Midbrain (tissue), 1 donor: ENCODE measurements around the gene NBPF6.
"Not testable (repeated sequence)": the region's sequence is repeated elsewhere in the genome, so short reads cannot be mapped to it uniquely, and the experiment has no call there.

ENCODE experiments used
- DNase-seq: peaks from one replicate; lab custom pipeline; 2025; lab: John Stamatoyannopoulos, UW

The NBPF6 gene, protein sequence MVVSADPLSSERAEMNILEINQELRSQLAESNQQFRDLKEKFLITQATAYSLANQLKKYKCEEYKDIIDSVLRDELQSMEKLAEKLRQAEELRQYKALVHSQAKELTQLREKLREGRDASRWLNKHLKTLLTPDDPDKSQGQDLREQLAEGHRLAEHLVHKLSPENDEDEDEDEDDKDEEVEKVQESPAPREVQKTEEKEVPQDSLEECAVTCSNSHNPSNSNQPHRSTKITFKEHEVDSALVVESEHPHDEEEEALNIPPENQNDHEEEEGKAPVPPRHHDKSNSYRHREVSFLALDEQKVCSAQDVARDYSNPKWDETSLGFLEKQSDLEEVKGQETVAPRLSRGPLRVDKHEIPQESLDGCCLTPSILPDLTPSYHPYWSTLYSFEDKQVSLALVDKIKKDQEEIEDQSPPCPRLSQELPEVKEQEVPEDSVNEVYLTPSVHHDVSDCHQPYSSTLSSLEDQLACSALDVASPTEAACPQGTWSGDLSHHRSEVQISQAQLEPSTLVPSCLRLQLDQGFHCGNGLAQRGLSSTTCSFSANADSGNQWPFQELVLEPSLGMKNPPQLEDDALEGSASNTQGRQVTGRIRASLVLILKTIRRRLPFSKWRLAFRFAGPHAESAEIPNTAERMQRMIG

DNA sequence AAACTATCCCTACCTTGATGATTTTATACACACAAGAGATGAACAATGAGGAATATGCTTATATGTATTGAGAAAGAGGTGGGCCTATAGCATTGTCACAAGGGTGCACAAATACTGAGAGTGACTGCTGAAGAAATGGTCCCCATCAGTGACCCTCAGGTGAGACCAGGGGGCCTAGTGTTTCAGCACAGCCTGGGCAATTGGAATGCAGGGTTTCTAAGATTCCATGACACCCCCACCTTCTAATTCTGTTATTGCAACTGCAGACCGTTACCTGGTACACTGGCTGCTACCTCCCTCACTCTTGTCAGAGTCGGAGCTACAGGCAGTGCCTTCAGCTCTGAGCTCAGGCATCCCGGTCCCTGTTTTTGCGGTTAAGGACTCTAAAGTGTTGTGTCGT is at the start of gene NBPF6:
Gene NBPF6, plus strand, starts transcription at position 301 of the 400 bp plus-strand sequence. CDS start 259 bp downstream, outside the sequence.
- DNase-seq, result not testable (repeated sequence)

DNA sequence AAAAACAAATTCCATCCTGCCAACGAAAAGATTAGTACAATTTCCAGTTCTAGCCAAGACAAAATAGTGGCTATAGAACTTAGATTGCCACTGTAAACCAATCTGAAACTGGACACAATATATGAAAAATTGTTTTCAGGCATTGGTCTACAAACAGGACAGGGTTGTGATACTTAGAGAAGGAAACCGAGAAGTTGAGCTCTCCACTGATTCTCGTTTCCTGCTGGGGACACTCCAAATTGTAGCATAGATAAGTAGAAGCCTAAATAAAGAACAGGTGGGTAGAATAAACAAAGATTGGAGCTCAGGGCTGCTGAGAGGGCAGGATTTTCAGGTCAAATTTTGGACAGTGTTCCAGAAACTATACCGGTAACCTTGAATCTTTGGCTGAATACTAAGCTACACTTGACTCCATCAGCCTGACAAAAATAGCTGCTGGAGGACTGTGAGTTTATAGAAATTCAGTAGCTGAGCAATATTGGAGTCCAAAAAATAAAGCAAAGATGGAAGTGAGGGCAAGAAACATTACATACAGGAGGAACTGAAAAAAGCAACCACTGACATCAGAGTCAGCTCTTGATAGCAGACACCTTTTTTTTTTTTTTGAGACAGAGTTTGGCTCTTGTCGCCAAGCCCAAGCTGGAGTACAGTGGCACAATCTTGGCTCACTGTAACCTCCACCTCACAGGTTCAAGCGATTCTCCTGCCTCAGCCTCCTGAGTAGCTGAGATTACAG is 38.9 kb upstream of the NBPF6 start:
- DNase-seq, result not testable (repeated sequence)

DNA sequence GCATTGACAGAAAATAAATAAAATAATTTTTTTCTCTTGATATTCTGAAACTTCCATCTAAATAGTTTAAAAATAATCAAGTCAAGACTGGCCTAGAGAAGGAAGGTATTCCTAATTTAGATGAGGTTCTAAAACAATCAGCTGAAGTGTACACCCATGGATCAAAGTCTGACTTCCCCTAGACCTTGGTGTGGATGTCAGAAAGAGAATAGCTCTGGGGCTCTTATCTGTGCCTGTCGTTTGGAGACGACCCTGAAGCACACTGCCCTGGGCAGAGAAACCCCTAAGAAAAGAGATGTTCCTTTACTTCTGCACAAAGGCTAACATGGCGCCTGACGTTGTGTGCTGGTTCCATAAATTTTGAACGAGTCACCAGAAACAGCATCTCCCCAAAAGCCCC is 30.0 kb upstream of the NBPF6 start:
- not testable (repeated sequence) for DNase-seq

DNA sequence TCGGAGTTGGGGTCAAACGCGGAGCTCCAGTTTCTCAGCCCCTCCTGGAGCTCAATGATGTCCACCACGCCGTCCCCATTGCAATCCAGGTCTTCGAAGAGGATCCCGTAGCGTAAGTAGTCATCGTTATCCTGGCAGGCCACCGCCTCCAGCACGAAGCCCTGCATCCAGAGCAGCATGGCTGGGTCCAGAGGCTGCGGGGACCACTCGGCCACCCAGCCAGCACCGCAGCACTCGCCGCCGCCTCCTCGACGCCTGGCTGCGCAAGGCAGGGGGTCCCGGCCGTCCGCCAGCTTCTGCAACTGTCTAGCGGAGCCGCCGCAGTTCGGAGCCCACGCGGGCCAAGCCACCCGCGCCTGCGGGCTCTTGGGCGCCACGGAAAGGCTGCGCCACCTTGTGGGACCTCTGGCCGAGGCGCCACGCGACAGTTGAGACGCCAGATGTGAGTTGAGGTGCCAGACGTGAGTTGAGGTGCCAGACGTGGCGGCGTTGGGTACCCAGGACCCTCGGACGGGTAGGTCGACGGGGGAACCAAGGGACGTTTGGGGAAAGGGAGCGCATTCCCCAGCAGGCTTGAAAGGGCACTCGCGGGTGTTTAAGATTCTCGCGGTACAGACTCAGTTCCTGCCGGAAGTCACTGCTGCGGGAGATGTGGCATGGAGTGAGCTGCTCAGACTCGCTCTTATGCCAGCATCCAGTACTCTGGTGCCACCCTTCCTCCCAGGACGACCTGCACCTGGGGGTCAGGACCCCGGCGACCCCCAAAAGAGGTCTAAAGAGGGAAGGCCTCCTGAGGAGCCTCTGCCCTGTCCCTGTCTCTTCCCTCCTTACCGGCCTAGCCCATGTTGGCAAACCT is 28.9 kb upstream of the NBPF6 start:
- not testable (repeated sequence) for DNase-seq

DNA sequence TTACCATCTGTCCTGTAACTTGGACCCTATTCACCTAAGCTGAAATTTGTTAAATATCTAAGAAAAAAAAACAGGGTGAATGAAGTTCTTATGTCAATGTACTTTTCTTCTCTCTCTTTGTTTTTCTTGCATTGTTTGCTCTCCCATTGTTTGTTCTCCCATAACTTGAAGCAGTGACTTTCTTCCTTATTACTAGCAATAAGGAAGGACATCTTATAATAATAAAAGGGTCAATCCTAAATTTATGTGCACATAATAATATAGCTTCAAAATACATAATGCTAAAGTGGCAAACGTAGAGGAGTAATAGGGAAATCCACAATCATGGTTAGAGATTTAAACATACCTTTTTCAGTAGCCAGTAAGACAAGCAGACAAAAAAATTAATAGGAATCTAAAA is 23.3 kb upstream of the NBPF6 start:
- DNase-seq, result not testable (repeated sequence)

DNA sequence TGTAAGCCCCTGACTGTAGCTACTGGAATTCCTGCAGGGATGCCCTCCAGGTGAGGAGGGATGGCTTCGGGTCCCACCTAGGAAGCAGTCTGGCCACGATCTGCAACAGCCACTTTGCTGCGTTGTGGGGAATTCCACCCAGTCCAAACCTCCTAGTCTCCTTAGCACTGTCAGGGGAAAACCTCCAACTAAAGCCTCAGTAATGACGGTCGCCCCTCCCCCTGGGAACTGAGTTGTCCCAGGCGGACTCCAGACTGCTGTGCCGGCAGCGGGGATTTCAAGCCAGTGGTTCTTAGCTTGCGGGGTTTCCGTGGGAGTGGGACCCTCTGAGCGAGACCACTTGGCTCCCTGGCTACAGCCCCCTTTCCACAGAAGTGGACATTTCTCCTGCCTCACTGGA is 18.1 kb upstream of the NBPF6 start:
- DNase-seq, result not testable (repeated sequence)

DNA sequence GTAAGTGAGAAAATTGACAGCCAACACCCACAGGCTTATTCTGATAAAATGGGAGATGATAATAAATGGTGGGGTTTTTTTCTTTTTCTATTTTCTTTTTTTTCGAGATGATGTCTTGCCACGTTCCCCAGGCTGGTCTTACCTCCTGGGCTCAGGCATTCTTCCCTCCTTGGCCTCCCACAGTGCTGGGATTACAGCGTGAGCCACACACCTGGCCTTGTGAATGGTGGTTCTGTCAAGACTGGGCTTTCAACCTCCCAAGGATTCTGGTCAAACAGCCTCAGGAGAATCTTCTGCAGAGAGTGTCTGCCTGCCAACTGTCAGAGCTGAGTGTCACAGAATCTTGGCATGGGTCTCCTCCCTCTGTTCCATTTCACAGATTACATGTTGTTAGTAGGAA is 16.7 kb upstream of the NBPF6 start:
- DNase-seq, result not testable (repeated sequence)

DNA sequence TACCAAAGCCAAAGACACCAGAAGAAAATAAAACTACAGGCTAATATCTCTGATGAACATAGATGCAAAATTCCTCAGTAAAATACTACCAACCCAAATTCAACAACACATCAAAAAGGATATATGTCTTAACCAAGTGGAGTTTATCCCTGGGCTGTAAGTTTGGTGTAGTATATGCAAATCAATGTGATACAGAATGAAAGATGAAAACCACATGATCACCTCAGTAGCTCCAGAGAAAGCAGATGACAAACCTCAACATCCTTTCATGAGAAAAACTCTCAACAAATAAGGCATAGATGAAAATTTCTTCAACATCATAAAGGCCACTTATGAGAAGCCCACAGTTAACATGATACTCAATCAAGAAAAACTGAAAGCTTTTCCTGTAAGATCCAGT is 11.6 kb upstream of the NBPF6 start:
- not testable (repeated sequence) for DNase-seq

DNA sequence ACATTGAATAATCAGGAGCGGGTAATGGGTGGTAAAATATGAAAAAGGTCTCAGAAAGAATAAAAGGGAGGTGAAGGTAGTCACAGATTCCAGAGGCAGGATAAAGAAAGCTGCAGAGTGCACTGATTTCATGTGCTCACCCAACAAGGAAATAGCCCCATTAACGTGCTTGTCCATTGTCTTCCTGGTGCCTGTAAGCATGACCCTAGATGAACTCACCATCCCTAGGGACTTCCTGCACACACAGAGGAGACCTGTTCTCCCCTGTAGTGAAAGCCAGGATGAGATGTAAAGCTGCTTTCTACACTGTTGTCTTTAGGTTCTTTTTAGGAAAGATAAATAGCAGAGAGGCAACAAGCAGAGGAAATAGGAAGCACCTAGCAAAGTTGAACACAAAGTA is 4.4 kb downstream of the NBPF6 start:
- DNase-seq, result not testable (repeated sequence)

DNA sequence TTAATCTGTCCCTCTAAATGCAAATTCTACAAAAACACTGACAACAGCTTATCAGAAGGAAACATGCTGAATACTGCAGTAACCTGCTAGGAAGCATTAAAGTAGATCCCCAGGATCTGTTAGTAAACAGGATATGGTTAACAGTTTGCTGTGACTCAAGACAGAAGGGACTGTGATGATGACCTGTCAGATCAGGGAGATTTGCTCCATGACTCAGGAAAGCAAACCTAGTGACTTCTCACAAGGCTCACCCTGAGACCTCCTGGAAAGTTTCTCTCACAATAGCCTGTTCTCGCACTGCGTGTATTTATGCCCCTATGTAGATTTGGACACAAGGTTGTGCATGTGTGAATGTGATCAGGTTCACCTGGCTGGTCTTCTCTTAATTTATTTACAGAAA is 8.5 kb downstream of the NBPF6 start:
- DNase-seq, result not testable (repeated sequence)

DNA sequence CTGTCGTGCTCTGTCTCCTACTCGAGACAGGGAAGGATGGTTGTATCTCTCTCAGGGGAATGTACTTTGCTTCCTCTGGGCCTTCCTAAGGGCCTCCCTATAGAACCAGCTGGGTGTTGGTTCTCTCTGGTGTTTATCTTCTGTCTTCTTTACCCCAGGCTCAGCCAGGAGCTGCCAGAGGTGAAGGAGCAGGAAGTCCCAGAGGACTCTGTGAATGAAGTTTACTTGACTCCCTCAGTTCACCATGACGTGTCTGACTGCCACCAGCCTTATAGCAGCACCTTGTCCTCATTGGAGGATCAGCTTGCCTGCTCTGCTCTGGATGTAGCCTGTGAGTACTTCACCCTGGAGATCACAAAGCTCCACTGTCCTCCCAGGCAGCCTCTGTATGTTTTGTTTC is 11.6 kb downstream of the NBPF6 start:
- DNase-seq, result not testable (repeated sequence)

DNA sequence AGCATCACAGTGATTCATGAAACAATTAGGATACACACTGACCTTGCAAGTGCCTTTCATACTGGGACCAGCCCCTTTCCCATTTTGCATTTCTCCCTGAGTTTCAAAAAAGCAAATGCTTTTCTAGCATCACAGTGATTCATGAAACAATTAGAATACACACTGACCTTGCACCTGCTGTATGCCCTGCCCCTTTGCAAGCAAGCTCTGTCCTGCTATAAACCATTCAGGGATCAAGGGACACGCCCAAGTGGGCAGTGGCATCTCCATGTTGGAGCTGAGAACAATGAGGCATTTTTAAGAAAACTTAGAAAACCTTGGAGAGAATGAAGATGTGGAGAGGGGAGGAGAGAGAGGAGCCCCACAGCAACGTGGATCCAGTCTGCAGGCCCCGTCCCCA is 13.8 kb downstream of the NBPF6 start:
- not testable (repeated sequence) for DNase-seq

DNA sequence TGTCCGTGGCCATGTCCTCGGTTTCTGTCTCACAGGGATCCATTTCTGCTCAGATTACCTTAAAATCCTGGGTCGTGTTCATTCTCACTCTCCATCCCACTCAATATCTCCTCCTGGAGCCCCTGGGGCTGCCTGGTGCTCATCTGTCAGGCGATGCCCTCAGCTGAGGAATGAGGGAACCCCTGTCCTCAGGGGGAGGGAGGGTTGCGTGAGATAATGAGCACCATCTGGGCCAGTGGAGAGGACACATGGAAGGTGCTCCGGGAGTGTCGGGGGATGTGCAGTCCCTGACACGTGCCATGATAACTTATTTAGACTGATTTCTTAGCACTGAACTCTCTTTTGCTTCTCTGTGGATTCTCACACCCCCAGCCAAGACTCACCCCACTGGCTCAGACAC is 16.0 kb downstream of the NBPF6 start:
- not testable (repeated sequence) for DNase-seq

DNA sequence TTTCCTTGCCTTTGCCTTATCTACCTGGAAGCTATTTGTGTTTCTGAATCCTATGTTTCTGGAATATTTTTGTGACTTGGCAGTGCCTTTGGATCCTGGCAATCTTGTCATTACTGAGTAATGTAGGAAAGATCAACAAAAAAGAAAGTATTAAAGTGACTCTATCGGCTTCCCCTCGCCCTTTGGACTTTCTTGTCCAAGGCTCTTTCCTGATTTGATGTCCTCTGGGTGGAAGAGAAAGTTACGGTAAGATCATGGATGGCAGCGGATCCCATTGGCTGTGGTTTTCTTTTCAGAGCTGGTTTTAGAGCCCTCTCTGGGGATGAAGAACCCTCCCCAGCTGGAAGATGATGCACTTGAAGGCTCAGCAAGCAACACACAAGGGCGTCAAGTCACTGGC is 17.0 kb downstream of the NBPF6 start:
- not testable (repeated sequence) for DNase-seq

DNA sequence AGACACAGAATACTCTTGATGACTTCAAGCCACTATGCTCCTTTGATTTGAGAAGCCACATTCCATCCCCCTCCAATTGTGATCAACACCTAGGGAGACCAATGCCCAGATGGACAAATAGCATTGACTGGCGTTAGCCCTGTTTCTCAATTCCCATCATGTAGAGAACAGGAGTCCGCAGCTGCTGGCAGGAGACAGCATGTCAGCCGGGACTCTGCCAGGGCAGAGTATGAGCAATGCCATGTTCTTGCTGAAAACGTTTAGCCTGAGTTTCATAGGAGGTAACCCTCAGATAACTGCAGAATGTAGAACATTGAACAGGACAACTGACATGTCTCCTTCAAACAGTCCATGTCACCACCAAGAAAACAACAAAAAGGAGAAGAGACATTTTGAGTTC is 20.6 kb downstream of the NBPF6 start:
- not testable (repeated sequence) for DNase-seq

DNA sequence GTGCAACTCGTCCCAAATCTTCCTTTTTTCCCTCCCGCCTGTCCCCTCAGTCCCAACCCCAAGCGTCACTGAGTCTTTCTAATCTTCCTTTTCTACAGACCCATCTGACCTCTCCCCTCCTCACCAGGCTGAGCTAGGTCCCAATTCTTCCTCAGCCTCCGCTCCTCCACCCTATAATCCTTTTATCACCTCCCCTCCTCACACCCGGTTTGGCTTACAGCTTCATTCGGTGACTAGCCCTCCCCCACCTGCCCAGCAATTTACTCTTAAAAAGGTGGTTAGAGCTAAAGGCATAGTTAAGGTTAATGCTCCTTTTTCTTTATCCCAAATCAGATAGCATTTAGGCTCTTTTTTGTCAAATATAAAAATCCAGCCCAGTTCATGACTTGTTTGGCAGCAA is 24.4 kb downstream of the NBPF6 start:
- not testable (repeated sequence) for DNase-seq

DNA sequence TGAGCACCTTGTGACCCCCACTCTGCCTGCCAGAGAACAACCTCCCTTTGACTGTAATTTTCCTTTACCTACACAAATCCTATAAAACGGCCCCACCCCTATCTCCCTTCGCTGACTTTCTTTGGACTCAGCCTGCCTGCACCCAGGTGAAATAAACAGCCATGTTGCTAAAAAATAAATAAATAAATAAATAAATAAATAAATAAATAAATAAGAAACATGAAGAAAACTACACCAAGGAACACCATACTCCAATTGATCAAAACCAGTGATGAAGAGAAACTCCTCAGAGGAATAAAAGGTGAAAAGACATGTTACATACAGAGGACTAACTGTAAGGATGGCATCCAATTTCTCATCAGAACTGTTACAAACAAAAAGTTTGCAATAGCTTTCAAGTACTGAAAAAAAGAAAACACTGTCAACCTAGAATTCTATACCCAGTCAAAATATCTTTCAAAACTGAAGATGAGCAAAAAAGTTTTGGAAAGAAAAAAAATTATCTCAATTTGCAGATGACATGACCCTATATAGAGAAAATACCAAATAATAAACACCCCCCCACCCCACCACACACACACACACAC is 28.4 kb downstream of the NBPF6 start:
- DNase-seq, result no peak

DNA sequence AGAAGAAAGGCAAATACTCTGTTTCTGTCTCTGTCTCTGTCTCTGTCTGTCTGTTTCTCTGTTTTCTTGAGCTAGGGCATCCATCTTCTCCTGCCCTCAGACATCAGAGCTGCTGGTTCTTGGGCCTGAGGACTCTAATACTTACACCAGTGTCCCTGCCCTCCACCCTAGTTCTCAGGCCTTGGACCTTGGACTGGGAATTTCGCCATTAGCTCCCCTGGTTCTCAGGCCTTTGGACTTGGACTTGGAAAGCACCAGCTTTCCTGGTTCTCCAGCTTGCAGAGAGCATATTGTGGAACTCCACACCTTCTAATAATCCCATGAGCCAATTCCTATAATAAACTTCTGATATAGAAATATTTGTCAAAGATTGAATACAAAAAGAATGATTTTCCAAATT is 32.6 kb downstream of the NBPF6 start:
- no peak for DNase-seq

DNA sequence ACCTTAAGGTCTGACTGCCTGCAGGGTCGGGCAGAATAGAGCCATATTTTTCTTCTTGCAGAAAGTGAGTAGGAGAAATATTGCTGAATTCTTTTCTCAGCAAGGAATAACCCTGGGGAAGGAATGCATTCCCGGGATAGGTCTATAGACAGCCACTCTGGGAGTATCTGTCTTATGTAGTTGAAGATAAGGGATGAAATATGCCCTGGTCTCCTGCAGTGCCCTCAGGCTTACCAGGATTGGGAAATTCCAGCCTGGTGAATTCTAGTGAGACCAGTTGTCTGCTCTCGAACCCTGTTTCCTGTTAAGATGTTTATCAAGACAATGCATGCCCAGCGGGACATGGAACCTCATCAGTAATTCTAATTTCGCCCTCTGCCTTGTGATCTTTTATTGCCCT is 35.8 kb downstream of the NBPF6 start:
- DNase-seq, result not testable (repeated sequence)

DNA sequence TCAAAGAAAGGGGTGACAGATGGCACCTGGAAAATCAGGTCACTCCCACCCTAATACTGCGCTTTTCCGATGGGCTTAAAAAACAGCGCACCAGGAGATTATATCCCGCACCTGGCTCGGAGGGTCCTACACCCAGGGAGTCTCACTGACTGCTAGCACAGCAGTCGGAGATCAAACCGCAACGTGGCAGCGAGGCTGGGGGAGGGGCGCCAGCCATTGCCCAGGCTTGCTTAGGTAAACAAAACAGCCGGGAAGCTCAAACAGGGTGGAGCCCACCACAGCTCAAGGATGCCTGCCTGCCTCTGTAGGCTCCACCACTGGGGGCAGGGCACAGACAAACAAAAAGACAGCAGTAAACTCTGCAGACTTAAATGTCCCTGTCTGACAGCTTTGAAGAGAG is 36.6 kb downstream of the NBPF6 start:
- not testable (repeated sequence) for DNase-seq

DNA sequence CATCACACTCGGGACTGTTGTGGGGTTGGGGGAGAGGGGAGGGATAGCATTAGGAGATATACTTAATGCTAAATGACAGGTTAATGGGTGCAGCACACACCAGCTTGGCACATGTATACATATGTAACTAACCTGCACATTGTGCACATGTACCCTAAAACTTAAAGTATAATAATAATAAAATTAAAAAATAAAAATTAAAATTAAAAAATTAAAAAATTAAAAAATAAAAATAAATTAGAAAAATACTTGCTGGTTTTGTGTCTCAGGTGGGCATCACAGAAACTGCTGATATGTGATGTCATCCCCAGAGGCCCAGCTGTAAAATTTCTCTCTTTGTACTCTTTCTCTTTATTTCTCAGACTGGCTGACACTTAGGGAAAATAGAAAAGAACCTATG is 44.9 kb downstream of the NBPF6 start:
- DNase-seq, result not testable (repeated sequence)
